NCI-H524 (cell line): Measurements from ENCODE around the gene JARID2.

Experiments used
- DNase-seq, 2 experiments: peaks; one replicate each; lab custom pipeline; 2025; lab: John Stamatoyannopoulos, UW

Gene JARID2

DNA sequence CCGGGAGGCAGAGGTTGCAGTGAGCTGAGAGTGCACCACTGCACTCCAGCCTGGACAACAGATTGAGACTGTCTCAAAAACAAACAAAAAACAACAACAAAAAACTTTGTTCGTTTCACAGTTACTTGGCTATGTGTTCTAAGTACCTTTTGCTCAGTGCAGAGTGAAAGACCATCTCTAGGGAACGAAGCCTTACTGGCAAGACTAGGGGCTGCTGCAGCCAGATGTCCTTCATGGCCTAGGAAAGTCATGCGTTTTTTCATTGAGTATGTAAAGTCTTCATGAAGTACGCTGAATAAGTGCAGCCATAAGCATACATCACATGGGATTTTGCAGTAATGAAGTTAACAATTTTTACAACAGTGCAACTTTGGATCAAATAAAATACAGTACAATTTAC lies 111.1 kb downstream of the JARID2 start:
- peak in 1 of 2 experiments; percentile 32 for DNase-seq

- DNase-seq: no peak
These were observed 111.9 kb downstream of the JARID2 start for GRCh38 chr6:15357782-15358181.

GRCh38 chr6:15358579-15359327 lies 112.9 kb downstream of the JARID2 start:
- DNase-seq: no peak

GRCh38 chr6:15359335-15359862 lies 113.5 kb downstream of the JARID2 start:
- no peak for DNase-seq

DNA sequence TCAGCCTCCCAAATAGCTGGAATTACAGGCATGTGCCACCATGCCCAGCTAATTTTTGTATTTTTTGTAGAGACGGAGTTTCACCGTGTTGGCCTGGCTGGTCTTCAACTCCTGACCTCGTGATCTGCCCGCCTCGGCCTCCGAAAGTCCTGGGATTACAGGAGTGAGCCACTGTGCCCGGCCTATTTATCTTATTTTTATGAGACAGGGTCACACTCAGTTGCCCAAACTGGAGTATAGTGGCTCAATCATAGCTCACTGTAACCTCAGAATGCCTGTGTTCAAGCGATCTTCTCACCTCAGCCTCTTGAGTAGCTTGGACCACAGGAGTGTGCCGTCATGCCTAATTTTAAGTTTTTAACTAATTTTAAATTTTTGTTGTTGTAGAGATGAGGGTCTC lies 114.4 kb downstream of the JARID2 start:
- no peak for DNase-seq

DNA sequence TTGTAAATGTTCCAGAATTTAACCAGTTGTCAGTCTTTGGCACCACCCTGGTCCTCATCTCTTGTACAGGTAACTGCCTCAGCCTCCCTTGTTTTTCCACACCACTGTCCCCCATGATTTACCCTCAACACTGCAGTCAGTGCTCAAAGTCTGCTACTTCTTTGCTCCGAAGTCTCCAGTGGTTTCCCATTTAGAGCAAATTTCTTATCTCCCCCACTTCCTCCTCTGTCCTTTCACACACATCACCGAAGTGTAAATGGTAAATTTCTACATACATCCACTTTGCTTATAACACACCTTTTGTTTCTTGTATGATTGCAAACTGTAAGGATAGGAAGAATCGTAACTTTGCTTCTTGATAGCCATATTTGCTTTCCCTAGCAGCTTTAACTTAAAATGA lies 115.3 kb downstream of the JARID2 start:
- DNase-seq: no peak

GRCh38 chr6:15362274-15363160 lies 116.6 kb downstream of the JARID2 start:
- DNase-seq: no peak

DNA sequence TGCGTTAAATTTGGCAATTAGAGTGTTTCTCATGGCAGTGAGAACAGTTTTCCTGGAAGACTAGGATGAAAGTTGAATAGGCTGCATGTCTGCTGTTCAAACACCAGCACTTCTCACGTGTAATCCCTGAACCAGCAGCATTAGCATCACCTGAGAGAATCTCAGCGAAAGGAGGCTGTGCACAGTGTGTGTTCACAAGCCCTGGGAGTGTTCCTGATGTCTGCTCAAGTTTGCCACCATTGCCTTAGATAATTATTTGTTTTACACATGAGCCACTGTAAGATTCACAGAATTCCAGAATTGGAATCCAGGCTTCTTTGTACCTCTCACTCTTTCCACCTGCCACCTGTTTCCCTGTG lies 117.3 kb downstream of the JARID2 start:
- DNase-seq: no peak

DNA sequence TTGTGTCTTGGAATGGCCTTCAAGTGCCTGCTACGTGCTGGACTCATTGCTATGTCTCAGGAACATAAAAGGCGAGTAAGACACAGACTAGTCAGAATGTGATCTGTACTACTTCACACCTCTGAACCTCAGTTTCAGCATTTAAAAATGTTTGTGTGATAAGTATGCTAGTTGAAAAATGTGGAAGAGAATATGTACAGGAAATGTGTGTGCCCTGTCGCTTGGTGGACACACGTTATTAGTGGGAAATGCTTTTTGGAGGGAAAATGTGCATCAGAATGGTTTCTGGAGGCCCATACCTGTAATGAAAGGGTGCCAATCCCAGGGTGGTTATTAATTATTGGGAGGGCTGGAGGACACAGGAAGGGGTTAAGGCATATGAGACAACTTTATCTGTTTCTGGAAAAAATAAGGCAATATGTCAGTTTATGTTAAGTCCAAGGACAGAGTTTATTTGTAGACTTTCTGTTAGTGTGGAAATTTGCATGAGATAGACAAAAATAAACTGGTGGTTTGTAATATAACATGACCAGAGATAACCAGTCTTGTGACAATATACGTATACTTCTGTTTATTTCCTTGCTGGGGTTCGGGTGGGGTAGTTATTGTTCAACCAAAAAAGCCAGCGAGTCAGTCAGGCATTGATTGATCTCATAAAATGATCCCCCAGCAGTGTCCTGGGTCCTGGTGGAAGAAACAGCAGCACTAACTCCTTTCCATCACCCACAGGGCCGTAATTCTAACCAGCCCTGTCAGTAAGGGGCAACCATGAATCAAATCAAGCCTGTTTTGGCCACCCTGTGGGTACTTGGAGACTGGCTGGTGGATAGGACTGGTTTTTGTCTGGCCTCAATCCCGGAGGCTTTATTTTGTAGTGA lies 117.9 kb downstream of the JARID2 start:
- peak in 1 of 2 experiments; percentile 36 for DNase-seq

GRCh38 chr6:15364401-15365037 lies 118.7 kb downstream of the JARID2 start:
- peak in 1 of 2 experiments; percentile 44 for DNase-seq

- DNase-seq: peak; percentile 77 to 90
These were observed 119.4 kb downstream of the JARID2 start for GRCh38 chr6:15365273-15365687.

DNA sequence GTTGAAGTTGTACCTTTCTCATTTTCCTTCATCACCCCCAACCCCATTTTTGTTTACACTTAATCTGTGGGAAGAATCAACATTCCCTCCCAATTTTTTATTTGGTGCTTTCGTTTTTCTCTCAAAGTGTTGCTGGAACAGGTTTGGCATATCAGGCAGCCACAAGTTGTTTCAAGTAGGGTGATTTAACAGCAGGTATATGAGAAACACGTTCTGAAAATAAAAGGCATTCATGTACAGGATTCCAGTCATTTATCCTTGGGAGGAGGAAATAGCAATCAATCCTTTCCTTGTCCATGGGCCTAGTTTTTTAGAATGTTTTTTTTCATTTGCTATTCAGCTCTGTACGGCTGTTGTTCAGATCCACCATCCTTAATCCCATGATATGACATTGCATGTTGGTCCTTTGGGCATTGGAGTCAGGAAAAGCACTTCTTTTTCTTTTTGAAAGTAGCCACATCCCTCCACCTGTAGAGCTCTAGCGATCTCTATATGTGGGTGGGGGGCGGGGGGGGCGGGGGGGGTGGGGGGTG lies 120.2 kb downstream of the JARID2 start:
- no peak for DNase-seq

- DNase-seq: no peak
These were observed 121.0 kb downstream of the JARID2 start for GRCh38 chr6:15366879-15367278.

- DNase-seq: no peak
These were observed 122.3 kb downstream of the JARID2 start for GRCh38 chr6:15368186-15368585.

DNA sequence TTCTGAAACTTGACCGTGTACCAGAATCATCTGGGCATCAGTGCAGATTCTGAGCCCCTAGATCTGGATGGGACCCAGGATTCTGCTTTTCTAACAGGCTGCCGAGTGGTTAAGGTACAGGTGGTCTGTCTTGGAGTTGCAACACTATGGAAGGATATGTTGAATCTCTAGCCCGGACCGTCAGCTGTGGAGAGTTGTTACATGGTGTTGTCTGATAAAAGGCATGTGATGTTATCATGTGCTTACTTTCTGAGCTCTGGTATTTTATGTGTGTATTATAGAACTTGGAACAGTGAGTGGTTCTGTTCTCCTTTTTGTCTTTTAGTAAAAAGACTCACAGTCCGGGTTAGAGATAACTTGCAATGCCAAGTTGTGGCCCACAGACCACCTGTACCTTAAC lies 123.0 kb downstream of the JARID2 start:
- no peak for DNase-seq

DNA sequence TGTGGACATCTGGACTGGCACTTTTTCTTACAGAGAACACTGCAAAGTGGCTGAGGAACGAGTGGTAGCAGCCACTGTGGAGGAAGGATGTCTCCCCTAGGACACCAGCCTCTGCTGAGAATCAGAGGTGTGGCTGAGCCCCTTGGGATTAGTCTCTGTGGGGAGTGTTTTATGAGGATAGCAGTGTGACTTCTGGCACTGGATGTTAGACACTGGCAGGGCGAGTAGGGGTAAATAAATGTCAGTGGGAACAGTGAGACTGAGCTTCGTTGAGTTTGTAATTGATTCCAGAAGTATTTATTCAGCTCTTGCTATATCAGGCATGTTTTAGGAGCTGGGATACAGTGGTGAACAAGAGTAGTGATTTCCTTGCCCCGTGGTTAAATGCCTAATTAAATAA lies 124.0 kb downstream of the JARID2 start:
- peak in 1 of 2 experiments; percentile 23 for DNase-seq

DNA sequence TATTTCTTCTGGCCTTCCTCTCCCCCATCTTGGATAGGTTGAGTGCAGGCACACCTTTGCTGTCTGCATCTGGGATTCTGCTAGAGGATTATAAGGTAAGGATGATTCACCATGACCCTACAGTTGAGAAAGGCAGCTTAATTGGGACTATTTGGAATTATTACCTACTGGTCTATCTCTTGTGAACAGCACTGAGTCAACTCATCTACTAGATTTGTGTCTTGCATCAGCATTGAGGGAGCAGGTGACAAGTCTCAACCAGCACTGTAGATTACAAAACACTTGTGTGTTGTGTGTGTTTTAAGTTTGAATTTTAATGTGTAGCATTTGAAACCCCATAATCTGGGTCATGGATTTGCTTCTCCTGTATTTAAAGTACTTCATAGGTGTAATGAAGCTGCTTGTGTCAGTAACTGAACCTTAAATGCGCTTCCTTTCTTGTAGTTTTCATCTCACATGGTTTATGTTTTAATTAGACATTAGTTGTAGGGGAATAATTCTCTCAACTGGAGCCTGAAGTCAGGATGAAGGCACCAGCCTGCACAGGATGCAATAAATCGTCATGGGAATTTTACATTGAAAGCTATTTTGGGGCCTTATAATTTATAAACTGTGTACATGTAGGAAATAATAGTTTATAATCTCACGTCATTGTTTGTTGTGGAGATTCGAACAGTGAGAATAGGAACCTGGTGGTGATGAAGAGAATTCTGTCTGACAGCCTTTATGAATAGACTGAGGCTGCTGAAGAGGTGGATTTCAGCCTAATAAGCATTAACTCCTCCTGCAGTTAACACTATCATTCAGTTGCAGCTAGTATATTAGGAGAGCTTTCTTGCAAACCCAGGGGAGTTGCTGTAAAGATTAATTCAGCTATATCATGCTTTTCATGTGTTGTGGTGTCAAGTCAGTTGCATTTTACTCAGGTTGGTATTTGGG lies 125.1 kb downstream of the JARID2 start:
- DNase-seq: no peak

GRCh38 chr6:15372932-15373331 lies 127.1 kb downstream of the JARID2 start:
- no peak for DNase-seq

- DNase-seq: no peak
These were observed 128.2 kb downstream of the JARID2 start for GRCh38 chr6:15374119-15374518.

DNA sequence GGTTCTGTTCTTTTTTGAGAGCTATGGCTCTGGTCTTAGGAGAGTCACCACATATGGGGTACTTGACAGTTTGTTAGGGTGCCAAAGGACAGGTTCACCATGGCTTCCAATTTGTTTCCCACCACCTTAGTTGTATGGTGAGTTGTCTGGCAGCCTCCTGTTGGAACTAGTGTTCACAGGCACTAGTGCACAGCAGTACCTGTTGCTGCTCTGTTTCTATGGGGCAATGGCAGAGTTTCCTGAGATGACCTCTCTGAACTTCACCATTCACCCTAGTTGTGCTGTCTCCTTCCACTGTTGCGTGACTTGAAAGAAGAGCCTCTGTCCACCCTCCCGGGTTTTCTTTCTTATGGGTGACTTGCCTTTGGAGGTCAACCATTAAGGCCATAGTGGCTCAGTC lies 129.1 kb downstream of the JARID2 start:
- no peak for DNase-seq
